OCI-LY1 (cell line): ENCODE results near the gene CEACAM20.
"Not testable (repeated sequence)": the region's sequence is repeated elsewhere in the genome, so short reads cannot be mapped to it uniquely, and the experiment has no call there.

Source experiments
- H2AFZ ChIP-seq: fragments of 200-600 bp; sonication (generic), shearing (Covaris generic); 2 replicates; pipeline ENCODE4 v1.6.0; 2014; ENCODE audit warnings: antibody characterized with exemption, mild to moderate bottlenecking, low read length
- H3F3A ChIP-seq: fragments of 200-600 bp; sonication (generic), shearing (Covaris generic); 2 replicates; pipeline ENCODE4 v1.6.0; 2014; ENCODE audit warnings: mild to moderate bottlenecking, antibody characterized with exemption, low read length, moderate library complexity; ENCODE audit not compliant: insufficient read depth
- H3K27ac ChIP-seq: fragments of 200-600 bp; sonication (generic); 2 replicates; pipeline ENCODE4 v1.5.1; 2014; ENCODE audit warnings: low read length, mixed run types, mild to moderate bottlenecking, low read depth; ENCODE audit not compliant: poor library complexity, severe bottlenecking
- H3K27me3 ChIP-seq: fragments of 200-600 bp; sonication (generic); 2 replicates; pipeline ENCODE4 v1.6.0; 2014; ENCODE audit warnings: antibody characterized with exemption, mild to moderate bottlenecking, low read length, moderate library complexity; ENCODE audit not compliant: insufficient read depth
- H3K36me3 ChIP-seq: fragments of 200-600 bp; sonication (generic); 2 replicates; pipeline ENCODE4 v1.6.1; 2014; ENCODE audit warnings: mild to moderate bottlenecking, antibody characterized with exemption, low read length, moderate library complexity, mixed read lengths; ENCODE audit not compliant: insufficient read depth
- H3K4me1 ChIP-seq: fragments of 200-600 bp; sonication (generic); 2 replicates; pipeline ENCODE4 v1.5.1; 2014; ENCODE audit warnings: mild to moderate bottlenecking, low read length, moderate library complexity; ENCODE audit not compliant: insufficient read depth, severe bottlenecking
- H3K4me2 ChIP-seq: fragments of 200-600 bp; sonication (generic), shearing (Covaris generic); 2 replicates; pipeline ENCODE4 v1.6.1; 2014; ENCODE audit warnings: low read length
- H3K4me3 ChIP-seq: fragments of 200-600 bp; sonication (generic); 2 replicates; pipeline ENCODE4 v1.5.1; 2014; ENCODE audit warnings: low read length, low read depth, mild to moderate bottlenecking, mixed read lengths; ENCODE audit not compliant: poor library complexity, severe bottlenecking
- H3K79me2 ChIP-seq: fragments of 200-600 bp; shearing (Covaris generic); 2 replicates; pipeline ENCODE4 v1.6.1; 2016; ENCODE audit warnings: mixed run types, low read length, mixed read lengths; ENCODE audit not compliant: insufficient read depth
- H3K9ac ChIP-seq: fragments of 200-600 bp; sonication (generic), shearing (Covaris generic); 2 replicates; pipeline ENCODE4 v1.6.1; 2014; ENCODE audit warnings: mild to moderate bottlenecking, low read length, mixed read lengths
- H3K9me2 ChIP-seq: fragments of 200-600 bp; sonication (generic), shearing (Covaris generic); 2 replicates; pipeline ENCODE4 v1.6.1; 2014; ENCODE audit warnings: low read depth, mild to moderate bottlenecking, low read length, mixed read lengths
- H3K9me3 ChIP-seq: fragments of 200-600 bp; shearing (Covaris generic); 2 replicates; pipeline ENCODE4 v1.6.1; 2014; ENCODE audit warnings: low read length, mixed read lengths
- H4K20me1 ChIP-seq: fragments of 200-600 bp; sonication (generic), shearing (Covaris generic); 2 replicates; pipeline ENCODE4 v1.6.0; 2016; ENCODE audit warnings: mild to moderate bottlenecking, low read length; ENCODE audit not compliant: insufficient read depth
- EZH2 ChIP-seq: fragments of 200-600 bp; sonication (generic), shearing (Covaris generic); IDR thresholded peaks from 2 replicates; pipeline ENCODE4 v1.8.0; 2017; ENCODE audit warnings: borderline replicate concordance, mixed run types, mild to moderate bottlenecking, antibody characterized with exemption, low read length, moderate library complexity, mixed read lengths
- TF ChIP-seq, protein P1 (sequence below): fragments of 200-600 bp; sonication (generic), shearing (Covaris generic); IDR thresholded peaks from 2 replicates; pipeline ENCODE4 v1.5.1; 2017; ENCODE audit warnings: mild to moderate bottlenecking, antibody characterized with exemption, low read length, moderate library complexity, mixed read lengths

Gene CEACAM20

DNA sequence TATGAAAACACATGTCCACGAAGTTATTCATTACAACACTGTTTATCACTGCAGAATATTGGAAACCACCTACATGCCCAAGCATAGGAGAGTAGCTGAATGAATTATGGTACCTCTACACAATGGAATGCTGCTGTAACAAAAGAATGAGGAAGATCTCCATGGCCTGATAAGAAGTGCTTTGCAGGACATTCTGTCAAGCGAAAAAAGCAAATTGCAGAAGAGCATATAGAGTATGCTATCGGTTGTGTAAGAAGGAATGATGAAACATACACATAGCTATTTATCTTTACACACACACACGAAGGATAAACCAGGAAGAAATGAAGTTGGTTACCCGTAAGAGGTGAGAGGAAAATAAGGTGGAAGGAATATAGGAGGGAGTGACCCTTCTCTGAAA, 37.5 kb upstream of the CEACAM20 start:
- H3K9ac ChIP-seq: no peak overlapping the region
- no peaks in the 10 kb centered on the region for H4K20me1 ChIP-seq
- H3K9me3 ChIP-seq: no peaks in the 10 kb centered on the region
- no peak overlapping the region for H2AFZ ChIP-seq
- H3K36me3 ChIP-seq: no peaks in the 10 kb centered on the region
- no peaks in the 10 kb centered on the region for H3K9me2 ChIP-seq
- H3K27me3 ChIP-seq: no peaks in the 10 kb centered on the region
- no peak for TF ChIP-seq EZH2
- TF ChIP-seq, protein P1, sequence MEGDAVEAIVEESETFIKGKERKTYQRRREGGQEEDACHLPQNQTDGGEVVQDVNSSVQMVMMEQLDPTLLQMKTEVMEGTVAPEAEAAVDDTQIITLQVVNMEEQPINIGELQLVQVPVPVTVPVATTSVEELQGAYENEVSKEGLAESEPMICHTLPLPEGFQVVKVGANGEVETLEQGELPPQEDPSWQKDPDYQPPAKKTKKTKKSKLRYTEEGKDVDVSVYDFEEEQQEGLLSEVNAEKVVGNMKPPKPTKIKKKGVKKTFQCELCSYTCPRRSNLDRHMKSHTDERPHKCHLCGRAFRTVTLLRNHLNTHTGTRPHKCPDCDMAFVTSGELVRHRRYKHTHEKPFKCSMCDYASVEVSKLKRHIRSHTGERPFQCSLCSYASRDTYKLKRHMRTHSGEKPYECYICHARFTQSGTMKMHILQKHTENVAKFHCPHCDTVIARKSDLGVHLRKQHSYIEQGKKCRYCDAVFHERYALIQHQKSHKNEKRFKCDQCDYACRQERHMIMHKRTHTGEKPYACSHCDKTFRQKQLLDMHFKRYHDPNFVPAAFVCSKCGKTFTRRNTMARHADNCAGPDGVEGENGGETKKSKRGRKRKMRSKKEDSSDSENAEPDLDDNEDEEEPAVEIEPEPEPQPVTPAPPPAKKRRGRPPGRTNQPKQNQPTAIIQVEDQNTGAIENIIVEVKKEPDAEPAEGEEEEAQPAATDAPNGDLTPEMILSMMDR: no peak
- H3K79me2 ChIP-seq: no peaks in the 10 kb centered on the region
- H3F3A ChIP-seq: no peaks in the 10 kb centered on the region
- no peaks in the 10 kb centered on the region for H3K4me1 ChIP-seq
- H3K4me2 ChIP-seq: no peak overlapping the region
- H3K4me3 ChIP-seq: no peak overlapping the region
- no peak overlapping the region for H3K27ac ChIP-seq

DNA sequence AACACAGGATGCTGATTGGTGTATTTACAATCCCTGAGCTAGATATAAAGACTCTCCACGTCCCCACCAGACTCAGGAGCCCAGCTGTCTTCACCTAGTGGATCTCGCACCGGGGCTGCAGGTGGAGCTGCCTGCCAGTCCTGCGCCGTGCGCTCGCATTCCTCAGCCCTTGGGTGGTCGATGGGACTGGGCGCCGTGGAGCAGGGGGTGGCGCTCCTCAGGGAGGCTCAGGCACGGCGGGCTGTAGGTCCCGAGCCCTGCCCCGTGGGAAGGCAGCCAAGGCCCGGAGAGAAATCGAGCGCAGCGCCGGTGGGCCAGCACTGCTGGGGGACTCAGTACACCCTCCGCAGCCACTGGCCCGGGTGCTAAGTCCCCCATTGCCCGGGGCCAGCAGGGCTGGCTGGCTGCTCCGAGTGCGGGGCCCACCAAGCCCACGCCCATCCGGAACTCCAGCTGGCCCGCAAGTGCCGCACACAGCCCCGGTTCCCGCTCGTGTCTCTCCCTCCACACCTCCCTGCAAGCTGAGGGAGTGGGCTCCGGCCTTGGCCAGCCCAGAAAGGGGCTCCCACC, 33.7 kb upstream of the CEACAM20 start:
- not testable (repeated sequence) for H2AFZ ChIP-seq, H3K4me2 ChIP-seq, H3K4me1 ChIP-seq, H3K9me3 ChIP-seq, H3K27me3 ChIP-seq, H3K4me3 ChIP-seq, H3F3A ChIP-seq, H3K9me2 ChIP-seq, H3K79me2 ChIP-seq, H3K27ac ChIP-seq, H3K9ac ChIP-seq, H3K36me3 ChIP-seq, H4K20me1 ChIP-seq

DNA sequence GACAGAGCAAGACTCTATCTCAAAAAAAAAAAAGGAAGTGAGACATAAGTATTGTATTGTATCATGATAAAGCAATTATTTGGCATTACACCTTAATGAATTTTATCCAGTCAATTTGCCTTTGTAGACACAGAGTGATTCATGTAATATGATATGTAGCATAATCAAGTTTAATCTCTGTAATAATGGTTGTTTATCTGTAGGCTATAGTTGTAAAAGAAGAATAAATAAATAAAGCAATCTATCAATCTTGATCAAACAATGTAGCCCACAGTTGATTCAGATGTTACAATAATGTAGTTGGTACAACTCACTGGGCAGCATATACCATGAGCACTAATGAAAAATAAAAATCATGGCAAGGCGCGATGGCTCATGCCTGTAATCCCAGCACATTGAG, 28.5 kb upstream of the CEACAM20 start:
- Histone ChIP-seq H3K9me3 (no peaks in the 10 kb centered on the region), H2AFZ (no peak overlapping the region), H3K4me1 (no peaks in the 10 kb centered on the region), H3K9ac (no peak overlapping the region), H4K20me1 (no peaks in the 10 kb centered on the region), H3K36me3 (no peaks in the 10 kb centered on the region), H3F3A (no peaks in the 10 kb centered on the region), H3K4me2 (no peak overlapping the region), H3K27me3 (no peaks in the 10 kb centered on the region), H3K79me2 (no peaks in the 10 kb centered on the region), H3K4me3 (no peak overlapping the region), H3K27ac (no peak overlapping the region), H3K9me2 (no peaks in the 10 kb centered on the region)
- TF ChIP-seq, protein P1: no peak
- no peak for TF ChIP-seq EZH2

DNA sequence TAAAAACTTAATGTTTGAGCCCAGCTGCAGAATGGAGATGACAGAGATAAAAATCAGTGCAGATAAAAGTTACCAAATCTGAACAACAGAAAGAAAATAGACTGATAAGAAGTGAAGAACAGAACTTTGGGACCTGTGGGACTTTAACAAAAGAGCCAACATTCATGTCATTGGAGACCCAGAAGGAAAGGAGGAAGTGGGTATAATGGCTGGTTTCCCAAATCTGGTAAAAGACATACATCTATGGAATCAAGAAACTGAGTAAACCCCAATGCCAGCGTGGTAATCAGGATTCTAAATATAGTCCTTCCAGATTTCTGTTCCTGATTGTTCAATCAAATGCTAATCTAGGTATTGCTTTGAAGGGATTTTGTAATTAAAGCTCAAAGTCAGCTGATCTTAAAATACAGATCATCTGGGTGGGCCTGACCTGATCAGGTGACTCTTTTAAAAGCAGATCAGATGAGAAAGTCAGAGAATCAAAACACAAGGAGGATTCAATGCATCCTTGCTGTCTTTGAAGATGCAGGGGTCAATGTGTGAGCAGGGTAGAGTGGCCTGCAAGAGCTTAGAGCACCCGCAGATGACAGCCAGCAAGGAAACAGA, 25.3 kb upstream of the CEACAM20 start:
- Histone ChIP-seq H4K20me1 (no peaks in the 10 kb centered on the region), H3K27ac (no peak overlapping the region), H2AFZ (no peak overlapping the region), H3K4me2 (no peak overlapping the region), H3K9me2 (no peaks in the 10 kb centered on the region), H3K27me3 (no peaks in the 10 kb centered on the region), H3F3A (no peaks in the 10 kb centered on the region), H3K9ac (no peak overlapping the region), H3K36me3 (no peaks in the 10 kb centered on the region), H3K4me1 (no peaks in the 10 kb centered on the region), H3K4me3 (no peak overlapping the region), H3K79me2 (no peaks in the 10 kb centered on the region), H3K9me3 (no peaks in the 10 kb centered on the region)
- TF ChIP-seq, protein P1: no peak
- TF ChIP-seq EZH2: no peak
